Ovary (tissue), 9 donors: ENCODE data around the gene CDK5R2. TPM values are rescaled to one million over a fixed set of nuclear protein-coding genes. Genes with fewer than 3 reads are reported as not detected.
A peak's percentile ranks its signal among the peaks of the same experiment; 100 is the strongest.

Source experiments
- DNase-seq, 5 donors: peaks; one replicate each; pipeline ENCODE4 v3.0.0-alpha.2; 2019 to 2020
- H3K27ac ChIP-seq, 2 donors: fragments of 200-600 bp; one replicate each; pipeline versions ENCODE4 v1.5.1 to v1.8.0; 2019 to 2022
- H3K27me3 ChIP-seq: fragments of 200-600 bp; one replicate; pipeline ENCODE4 v1.8.0; 2022
- H3K36me3 ChIP-seq: fragments of 200-600 bp; sonication (generic); one replicate; pipeline ENCODE4 v1.5.1; 2019
- H3K4me1 ChIP-seq: one replicate; pipeline ENCODE4 v1.8.1; 2013; ENCODE audit warnings: mild to moderate bottlenecking, moderate library complexity; ENCODE audit not compliant: insufficient read depth
- H3K4me3 ChIP-seq: fragments of 200-600 bp; sonication (generic); one replicate; pipeline ENCODE4 v1.5.1; 2017
- H3K9me3 ChIP-seq, 2 donors: fragments of 200-600 bp in 1 of 2; sonication (generic) in 1 of 2; one replicate each; pipeline versions ENCODE4 v1.5.1 to v1.8.1; 2013 to 2019; ENCODE audit warnings: mild to moderate bottlenecking in 1 of 2, moderate library complexity in 1 of 2
- CTCF ChIP-seq, 3 donors: fragments of 450-650 bp in 2 of 3; fragments of 200-600 bp in 1 of 3; IDR thresholded peaks; one replicate each; pipeline versions ENCODE4 v1.5.1 to v1.8.0; 2016 to 2022; ENCODE audit warnings: antibody characterized with exemption in 3 of 3, mild to moderate bottlenecking in 1 of 3
- EP300 ChIP-seq: sonication (generic); formaldehyde crosslinking; IDR thresholded peaks from one replicate; pipeline ENCODE4 v1.6.1; 2017; ENCODE audit warnings: antibody characterized with exemption
- POLR2A ChIP-seq: fragments of 450-650 bp; IDR thresholded peaks from one replicate; pipeline ENCODE4 v1.6.1; 2017; ENCODE audit warnings: antibody characterized with exemption, mild to moderate bottlenecking, moderate library complexity
- WGBS, 3 donors: extraction: QIAGEN DNeasy Blood & Tissue Kit in 1 of 3; methylation state at CpG; one replicate each; pipeline versions ENCODE4 v1.1.5 to v1.1.7; 2013 to 2017; 5-methylcytosine and 5-hydroxymethylcytosine counted together
- intact Hi-C, 4 donors: fragments of 100-400 bp; cut with DNase I; formaldehyde crosslinking; loops; one replicate each; pipeline versions ENCODE4 v1.11.0 to v1.15.1; 2022 to 2023
- polyA plus RNA-seq, 2 donors: library from polyadenylated mRNA; stranded (reverse); fragments of 200-250 nt in 1 of 2; fragments of 350-450 nt in 1 of 2; fragmentation: Illumina TruSeq in 1 of 2; extraction: RNeasy Lipid Tissue Mini Kit (QIAGEN cat#74804) in 1 of 2; gene quantifications; one replicate each; pipeline ENCODE4 v1.2.3, GENCODE V29; 2013 to 2014
- total RNA-seq, 7 donors: library from RNA; depleted of rRNA in 2 of 7; stranded (reverse); fragments of >200 nt in 2 of 7; fragmentation: NEBNext Ultra II Directional in 3 of 7; extraction: Animal tissue kit (Norgen Biotek cat#: 25700) in 3 of 7; gene quantifications; one replicate each; pipeline versions ENCODE4 v1.1.0 to v1.2.4, GENCODE V29; 2016 to 2023
- donor health status: DM: no; HTN: no; CAD: no; lungs with moderate emphysema.
- donor health status: DM: no; HTN: no; CAD: no.
- donor health status: Bipolar disorder and iron deficiency.
- donor health status: DM: yes; HTN: yes; CAD: no.
- donor health status: DM: no; HTN: no; CAD: no.
- donor health status: DM: yes; HTN: yes; CAD: no.

Gene CDK5R2
- total and polyA plus RNA-seq, 9 donors, result not detected

DNA sequence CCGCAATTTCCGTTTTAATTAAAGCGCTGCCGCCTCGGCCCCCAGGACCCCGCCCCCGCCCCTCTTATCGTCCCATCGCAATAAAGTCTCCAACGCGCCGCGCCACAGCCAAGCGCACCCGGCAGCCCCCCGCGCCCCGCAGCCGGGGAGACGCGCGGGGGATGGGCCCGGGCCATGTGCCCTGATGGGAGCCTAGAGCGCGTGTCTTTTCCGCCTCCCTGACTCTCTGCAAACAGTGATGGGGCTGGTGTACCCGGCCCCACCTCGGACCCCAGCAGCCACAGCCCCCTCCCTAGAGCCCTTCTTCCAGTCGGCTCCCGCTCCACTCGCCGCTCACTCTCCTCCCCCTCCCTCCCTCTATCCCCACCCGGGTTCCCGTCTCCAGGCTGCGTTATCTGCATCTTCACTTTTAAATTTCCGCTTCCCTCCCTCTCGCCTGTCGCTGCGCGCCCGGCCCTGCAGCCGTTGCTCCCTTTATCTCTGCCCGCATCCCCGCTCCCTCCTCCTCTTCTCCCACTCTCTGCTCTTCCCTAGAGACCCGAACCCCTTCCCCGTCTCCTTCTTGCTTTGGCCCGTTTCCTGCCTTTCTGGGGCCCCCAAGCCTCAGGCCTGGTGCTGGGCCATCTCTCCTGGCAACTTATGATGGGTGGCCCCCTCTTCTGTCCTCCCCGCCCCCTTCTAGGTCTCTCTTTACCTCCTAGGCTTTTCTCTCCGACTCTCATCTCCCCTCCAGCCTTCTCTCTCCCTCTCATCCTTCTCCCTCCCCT lies 26.0 kb downstream of the CDK5R2 start:
- Histone ChIP-seq H3K27me3 (peaks cover 11% of the 10 kb centered on the region), H3K4me1 (peaks cover 13% of the 10 kb centered on the region), H3K27ac (no peak overlapping the region), H3K36me3 (no peaks in the 10 kb centered on the region), H3K4me3 (no peak overlapping the region), H3K9me3 (no peaks in the 10 kb centered on the region)
- TF ChIP-seq CTCF (IDR thresholded peaks at IDR 0.05) (no peak), POLR2A (no peak), EP300 (no peak)
- intact Hi-C loops, result no loop called here
- DNase-seq, result no peak
- 3 to 4% (median 4%) methylated on average over 41 to 49 of the region's 49 CpGs for WGBS, 3 donors

- Histone ChIP-seq H3K4me1 (peaks cover 13% of the 10 kb centered on the region), H3K27me3 (peaks cover 11% of the 10 kb centered on the region), H3K9me3 (no peaks in the 10 kb centered on the region), H3K36me3 (no peaks in the 10 kb centered on the region), H3K27ac (no peak overlapping the region), H3K4me3 (no peak overlapping the region)
- 53 to 57% (median 55%) methylated on average over 4 of the region's 4 CpGs for WGBS, 3 donors
- TF ChIP-seq EP300 (no peak), CTCF (IDR thresholded peaks at IDR 0.05) (no peak), POLR2A (no peak)
- DNase-seq, result no peak
- intact Hi-C loops, result no loop called here
These were observed 26.8 kb downstream of the CDK5R2 start for GRCh38 chr2:218986148-218986761.

DNA sequence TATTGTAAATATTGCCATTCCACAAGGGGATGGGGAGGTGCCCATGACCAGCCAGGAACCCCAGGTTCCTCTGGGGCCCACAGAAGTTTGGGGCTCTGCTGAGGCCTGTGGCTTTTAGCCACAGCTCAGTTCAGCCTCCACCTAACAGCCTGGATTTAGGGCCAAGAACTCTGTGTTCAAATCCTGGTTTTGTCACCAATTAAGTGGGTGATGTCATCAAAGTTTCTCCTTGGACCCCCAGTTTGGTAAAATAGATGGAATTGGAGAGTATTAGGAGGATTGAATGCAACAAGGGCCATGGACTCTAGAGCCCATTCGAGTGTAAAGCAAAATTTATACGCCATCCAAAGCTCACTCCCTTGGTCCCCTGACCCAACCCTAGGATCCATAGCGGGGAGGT lies 28.7 kb downstream of the CDK5R2 start:
- intact Hi-C loops, result no loop called here
- no peaks in the 10 kb centered on the region for H3K36me3 ChIP-seq
- DNase-seq, result no peak
- H3K9me3 ChIP-seq, result no peaks in the 10 kb centered on the region
- H3K4me3 ChIP-seq, result no peak overlapping the region
- H3K27ac ChIP-seq, result no peak overlapping the region
- WGBS, 3 donors, result 37 to 40% (median 39%) methylated on average over 3 of the region's 3 CpGs
- TF ChIP-seq POLR2A (no peak), EP300 (no peak)
- peaks cover 2% of the 10 kb centered on the region for H3K4me1 ChIP-seq
- peaks cover 11% of the 10 kb centered on the region for H3K27me3 ChIP-seq

GRCh38 chr2:218988650-218989049 lies 29.2 kb downstream of the CDK5R2 start:
- H3K9me3 ChIP-seq, result no peaks in the 10 kb centered on the region
- WGBS, 3 donors, result 36 to 45% (median 36%) methylated on average over 2 of the region's 2 CpGs
- no peak overlapping the region for H3K4me3 ChIP-seq
- intact Hi-C loops, result no loop called here
- H3K27me3 ChIP-seq, result peaks cover 11% of the 10 kb centered on the region
- H3K36me3 ChIP-seq, result no peaks in the 10 kb centered on the region
- no peak overlapping the region for H3K27ac ChIP-seq
- peak in 1 of 5 donors; percentile 2 for DNase-seq
- TF ChIP-seq EP300, result no peak
- no peak for TF ChIP-seq POLR2A
- TF ChIP-seq CTCF (IDR thresholded peaks at IDR 0.05), result no peak
- peaks cover 4% of the 10 kb centered on the region for H3K4me1 ChIP-seq

DNA sequence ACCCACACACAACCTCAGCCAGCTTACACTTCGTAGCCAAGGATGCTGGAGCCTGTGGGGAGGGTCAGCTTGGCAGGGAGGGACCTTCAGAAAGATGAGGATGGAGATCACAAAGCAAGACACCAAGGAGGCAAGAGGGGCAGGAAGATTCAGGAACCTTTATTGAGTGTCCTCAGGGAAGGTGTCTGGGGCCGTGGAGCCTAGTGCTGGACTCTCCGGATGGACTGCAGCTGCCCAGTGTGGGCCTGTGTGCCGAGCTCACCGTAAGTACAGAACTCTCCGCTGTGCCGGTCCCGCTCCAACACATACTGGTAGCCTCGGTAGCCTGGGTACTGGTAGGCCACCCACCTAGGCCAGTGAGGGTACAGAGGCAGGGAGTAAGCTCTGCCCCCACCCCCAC lies 30.6 kb downstream of the CDK5R2 start:
- H3K4me1 ChIP-seq, result peaks cover 4% of the 10 kb centered on the region
- intact Hi-C loops, result loop anchor here in 1 of 4 donors (10.0 kb wide), 1 partner anchor 165 kb away; no protein-coding TSS in a partner anchor
- 7 to 17% (median 14%) methylated on average over 9 of the region's 9 CpGs for WGBS, 3 donors
- no peak overlapping the region for H3K27ac ChIP-seq
- no peaks in the 10 kb centered on the region for H3K36me3 ChIP-seq
- H3K27me3 ChIP-seq, result peaks cover 13% of the 10 kb centered on the region
- no peak for DNase-seq
- H3K4me3 ChIP-seq, result no peak overlapping the region
- no peaks in the 10 kb centered on the region for H3K9me3 ChIP-seq
- TF ChIP-seq POLR2A (no peak), EP300 (no peak), CTCF (IDR thresholded peaks at IDR 0.05) (no peak)
